ENCODE measurements around the gene RELT. TPM values are rescaled to one million over a fixed set of nuclear protein-coding genes. Genes with fewer than 3 reads are reported as not detected.

The RELT gene
- total and polyA plus RNA-seq, 8 donors: 1.2 to 18.7 (median 1.9) TPM; not detected in 2

DNA sequence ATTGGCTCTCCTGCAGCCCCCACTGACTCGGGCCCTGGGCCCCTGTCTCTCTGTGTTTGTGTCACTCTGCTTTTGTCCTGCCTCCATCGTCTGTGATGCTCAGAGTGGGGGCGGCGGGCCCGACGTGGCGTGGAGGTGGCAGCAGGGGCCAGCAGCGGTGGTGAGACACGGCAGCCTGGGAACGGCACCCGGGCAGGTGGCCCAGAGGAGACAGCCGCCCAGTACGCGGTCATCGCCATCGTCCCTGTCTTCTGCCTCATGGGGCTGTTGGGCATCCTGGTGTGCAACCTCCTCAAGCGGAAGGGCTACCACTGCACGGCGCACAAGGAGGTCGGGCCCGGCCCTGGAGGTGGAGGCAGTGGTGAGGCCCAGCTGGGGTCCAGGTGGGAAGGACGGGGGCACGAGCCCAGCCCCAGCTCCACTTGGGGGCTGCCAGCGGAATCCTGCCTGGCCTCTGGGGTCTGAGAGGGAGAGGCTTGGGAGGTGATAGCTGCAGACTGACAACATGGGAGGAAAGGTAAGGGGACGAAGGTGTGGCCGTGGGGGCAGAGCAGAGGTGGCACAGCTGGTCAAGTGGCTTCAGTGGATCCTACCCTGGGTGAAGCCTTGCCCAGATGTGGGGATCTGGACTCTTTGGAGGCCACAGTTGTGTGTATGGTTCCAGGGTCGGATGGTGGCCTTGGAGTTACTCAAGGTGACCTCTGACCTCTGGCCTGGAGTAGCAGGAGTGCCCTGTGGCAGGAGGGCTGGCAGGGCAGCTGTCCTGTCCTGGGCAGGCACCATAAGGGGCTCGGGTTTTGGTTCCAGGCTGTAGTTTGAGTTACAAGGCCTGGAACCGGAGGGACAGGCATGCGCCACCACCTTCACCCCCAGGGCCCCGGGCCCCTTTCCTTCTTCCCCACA is 16.2 kb downstream of the RELT start:
- TF ChIP-seq POLR2A (IDR thresholded peaks at IDR 0.05) (no peak), EP300 (IDR thresholded peaks at IDR 0.05) (no peak), POLR2AphosphoS5 (IDR thresholded peaks at IDR 0.05) (no peak)
- TF ChIP-seq, protein P1, sequence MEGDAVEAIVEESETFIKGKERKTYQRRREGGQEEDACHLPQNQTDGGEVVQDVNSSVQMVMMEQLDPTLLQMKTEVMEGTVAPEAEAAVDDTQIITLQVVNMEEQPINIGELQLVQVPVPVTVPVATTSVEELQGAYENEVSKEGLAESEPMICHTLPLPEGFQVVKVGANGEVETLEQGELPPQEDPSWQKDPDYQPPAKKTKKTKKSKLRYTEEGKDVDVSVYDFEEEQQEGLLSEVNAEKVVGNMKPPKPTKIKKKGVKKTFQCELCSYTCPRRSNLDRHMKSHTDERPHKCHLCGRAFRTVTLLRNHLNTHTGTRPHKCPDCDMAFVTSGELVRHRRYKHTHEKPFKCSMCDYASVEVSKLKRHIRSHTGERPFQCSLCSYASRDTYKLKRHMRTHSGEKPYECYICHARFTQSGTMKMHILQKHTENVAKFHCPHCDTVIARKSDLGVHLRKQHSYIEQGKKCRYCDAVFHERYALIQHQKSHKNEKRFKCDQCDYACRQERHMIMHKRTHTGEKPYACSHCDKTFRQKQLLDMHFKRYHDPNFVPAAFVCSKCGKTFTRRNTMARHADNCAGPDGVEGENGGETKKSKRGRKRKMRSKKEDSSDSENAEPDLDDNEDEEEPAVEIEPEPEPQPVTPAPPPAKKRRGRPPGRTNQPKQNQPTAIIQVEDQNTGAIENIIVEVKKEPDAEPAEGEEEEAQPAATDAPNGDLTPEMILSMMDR (IDR thresholded peaks at IDR 0.05): no peak
- Histone ChIP-seq H3K9me3 (no peaks in the 10 kb centered on the region), H3K27ac (no peak overlapping the region), H3K4me1 (peaks cover 0 to 34% (median 5%) of the 10 kb centered on the region in 4 donors), H3K27me3 (no peaks in the 10 kb centered on the region), H3K4me3 (no peak overlapping the region), H3K36me3 (peaks cover 0 to 50% (median 3%) of the 10 kb centered on the region in 4 donors)
- 93 to 97% (median 95%) methylated on average over 14 to 31 of the region's 31 CpGs for WGBS, 5 donors
- intact Hi-C loops (cut with DNase I; ENCODE audit: low total_unique reads): loop anchor here (5.0 to 10.0 kb wide), 2 partner anchors 40 to 98 kb away; no protein-coding TSS in a partner anchor
- no peak for DNase-seq

DNA sequence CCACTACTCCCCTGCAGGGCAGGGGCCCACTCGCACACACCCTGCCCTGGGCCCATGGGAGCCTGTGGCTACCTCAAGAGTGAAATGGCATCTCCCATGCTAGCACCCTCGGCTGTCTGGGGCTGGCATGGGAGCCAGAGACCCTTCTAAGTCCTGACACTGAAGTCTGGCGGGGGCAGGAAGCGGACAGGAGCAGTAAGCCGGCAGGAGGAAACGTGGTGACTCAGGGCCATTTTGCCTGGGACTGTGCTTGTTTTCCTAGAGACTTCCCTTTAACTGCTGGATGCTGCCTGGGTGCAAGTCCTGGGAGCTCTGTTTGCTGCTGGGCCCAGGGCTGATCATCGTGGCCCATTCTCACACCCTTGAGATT is 16.8 kb downstream of the RELT start:
- TF ChIP-seq POLR2AphosphoS5 (IDR thresholded peaks at IDR 0.05) (no peak), POLR2A (IDR thresholded peaks at IDR 0.05) (no peak), EP300 (IDR thresholded peaks at IDR 0.05) (no peak)
- TF ChIP-seq, protein P1 (IDR thresholded peaks at IDR 0.05): no peak
- Histone ChIP-seq H3K9me3 (no peaks in the 10 kb centered on the region), H3K36me3 (peaks cover 0 to 52% (median 3%) of the 10 kb centered on the region in 4 donors), H3K4me3 (no peak overlapping the region), H3K4me1 (peaks cover 0 to 27% (median 5%) of the 10 kb centered on the region in 4 donors), H3K27ac (no peak overlapping the region), H3K27me3 (no peaks in the 10 kb centered on the region)
- DNase-seq: no peak
- intact Hi-C loops (cut with DNase I; ENCODE audit: low total_unique reads): loop anchor here (5.0 to 10.0 kb wide), 2 partner anchors 41 to 98 kb away; no protein-coding TSS in a partner anchor
- 87 to 96% (median 92%) methylated on average over 3 to 7 of the region's 7 CpGs for WGBS, 5 donors

DNA sequence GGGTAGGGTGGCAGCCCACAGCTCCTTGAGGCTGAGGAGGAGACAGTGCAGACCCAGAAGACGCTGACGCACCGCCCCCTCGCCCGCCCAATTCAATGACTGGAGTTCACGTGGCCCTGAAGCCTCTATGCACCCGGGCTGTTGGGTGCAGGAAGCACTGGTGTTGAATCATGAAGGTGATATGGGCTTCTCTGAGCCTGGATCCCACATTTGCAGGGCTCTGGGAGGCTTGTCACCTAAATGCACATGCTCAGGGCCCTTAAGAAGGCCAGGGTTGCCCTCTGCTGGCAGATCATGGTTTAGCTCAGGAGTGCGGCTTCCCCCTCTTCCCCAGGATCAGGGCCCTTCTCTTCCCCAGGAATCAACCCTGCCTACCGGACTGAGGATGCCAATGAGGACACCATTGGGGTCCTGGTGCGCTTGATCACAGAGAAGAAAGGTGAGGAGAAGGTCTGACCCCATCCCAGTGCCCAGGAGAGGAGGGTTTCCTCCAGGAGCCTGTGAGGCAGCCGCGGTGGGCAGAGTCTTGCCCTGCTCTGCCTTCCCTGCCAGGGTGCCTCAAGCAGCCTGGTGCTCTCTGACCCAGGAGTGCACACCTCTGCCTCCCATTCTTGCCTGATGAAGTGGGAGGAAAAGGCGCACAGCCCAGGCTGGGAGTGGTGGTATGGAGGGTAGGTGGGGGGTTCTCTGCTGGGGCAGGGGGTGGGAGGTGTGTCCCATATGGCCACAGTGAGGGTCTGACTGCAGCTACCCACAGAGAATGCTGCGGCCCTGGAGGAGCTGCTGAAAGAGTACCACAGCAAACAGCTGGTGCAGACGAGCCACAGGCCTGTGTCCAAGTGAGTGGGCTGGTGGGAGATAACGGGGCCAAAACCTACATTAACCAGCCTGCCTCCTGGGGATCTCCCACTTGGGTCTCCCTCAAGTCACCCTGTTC is 17.5 kb downstream of the RELT start:
- H3K9me3 ChIP-seq: no peaks in the 10 kb centered on the region
- peaks cover 0 to 21% (median 4%) of the 10 kb centered on the region in 4 donors for H3K4me1 ChIP-seq
- no peak overlapping the region for H3K27ac ChIP-seq
- TF ChIP-seq POLR2AphosphoS5 (IDR thresholded peaks at IDR 0.05) (peak in 1 of 3 donors; percentile 40), EP300 (IDR thresholded peaks at IDR 0.05) (no peak), POLR2A (IDR thresholded peaks at IDR 0.05) (no peak)
- TF ChIP-seq, protein P1 (IDR thresholded peaks at IDR 0.05): peak in 5 of 7 experiments; percentile 61 to 85 (median 80)
- intact Hi-C loops (cut with DNase I; ENCODE audit: low total_unique reads): loop anchor here (5.0 to 10.0 kb wide), 2 partner anchors 41 to 99 kb away; no protein-coding TSS in a partner anchor
- H3K27me3 ChIP-seq: no peaks in the 10 kb centered on the region
- peak; percentile 85 to 90 for DNase-seq
- H3K36me3 ChIP-seq: peaks cover 0 to 52% (median 3%) of the 10 kb centered on the region in 4 donors
- 57 to 75% (median 72%) methylated on average over 7 to 16 of the region's 16 CpGs for WGBS, 5 donors
- H3K4me3 ChIP-seq: no peak overlapping the region
